Activated CD4-positive, alpha-beta T cell treated with anti-CD3 and anti-CD28 coated beads, Interleukin-2, amount 50 U/mL, for 4 hours (primary cell): ENCODE measurements around the gene ANTKMT.

Experiments
- DNase-seq, 2 experiments: peaks; one replicate each; pipeline ENCODE4 v3.0.0-alpha.2; 2020

Gene ANTKMT

DNA sequence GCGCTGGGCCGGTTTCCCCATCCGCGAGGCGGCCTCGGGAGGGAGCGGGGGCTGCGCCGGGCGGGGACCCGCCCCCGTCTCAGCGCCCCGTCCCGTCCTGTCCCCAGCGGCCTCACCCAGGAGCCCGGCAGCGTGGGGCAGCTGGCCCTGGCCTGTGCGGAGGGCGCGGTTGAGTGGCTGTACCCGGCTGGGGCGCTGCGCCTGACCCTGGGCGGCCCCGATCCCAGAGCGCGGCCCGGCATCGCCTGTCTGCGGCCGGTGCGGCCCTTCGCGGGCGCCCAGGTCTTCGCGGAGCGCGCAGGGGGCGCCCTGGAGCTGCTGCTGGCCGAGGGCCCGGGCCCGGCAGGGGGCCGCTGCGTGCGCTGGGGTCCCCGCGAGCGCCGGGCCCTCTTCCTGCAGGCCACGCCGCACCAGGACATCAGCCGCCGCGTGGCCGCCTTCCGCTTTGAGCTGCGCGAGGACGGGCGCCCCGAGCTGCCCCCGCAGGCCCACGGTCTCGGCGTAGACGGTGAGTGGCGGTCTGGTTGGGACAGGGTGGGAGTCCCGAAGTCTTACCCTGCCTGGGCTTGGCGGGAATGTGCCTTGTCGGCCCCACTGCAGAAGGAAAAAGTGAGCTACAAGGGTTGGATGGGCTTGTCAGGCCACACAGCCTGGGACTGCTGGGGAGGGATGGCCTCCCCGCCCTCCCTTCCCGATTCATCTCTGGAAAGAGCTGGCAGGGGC is 5.3 kb upstream of the ANTKMT start:
- DNase-seq = no peak

DNA sequence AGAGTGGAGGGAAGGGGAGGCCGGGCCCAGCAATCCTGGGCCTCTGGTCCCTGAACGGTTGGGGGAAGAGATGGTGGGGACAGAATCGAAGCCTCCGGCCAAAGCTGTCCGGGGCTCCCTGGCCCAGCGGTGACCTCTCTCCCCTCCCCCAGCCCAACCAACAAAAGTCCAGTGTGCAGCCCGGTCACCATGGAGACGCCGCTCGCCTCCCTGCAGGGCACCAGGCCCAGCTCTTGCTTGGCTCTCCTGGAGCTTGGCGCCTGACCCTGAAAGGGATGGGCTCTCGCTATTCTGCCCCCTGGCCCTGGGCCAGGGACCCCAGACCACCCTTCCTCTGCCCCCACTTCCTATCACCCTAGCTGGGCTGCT is 4.8 kb upstream of the ANTKMT start:
- DNase-seq = no peak

DNA sequence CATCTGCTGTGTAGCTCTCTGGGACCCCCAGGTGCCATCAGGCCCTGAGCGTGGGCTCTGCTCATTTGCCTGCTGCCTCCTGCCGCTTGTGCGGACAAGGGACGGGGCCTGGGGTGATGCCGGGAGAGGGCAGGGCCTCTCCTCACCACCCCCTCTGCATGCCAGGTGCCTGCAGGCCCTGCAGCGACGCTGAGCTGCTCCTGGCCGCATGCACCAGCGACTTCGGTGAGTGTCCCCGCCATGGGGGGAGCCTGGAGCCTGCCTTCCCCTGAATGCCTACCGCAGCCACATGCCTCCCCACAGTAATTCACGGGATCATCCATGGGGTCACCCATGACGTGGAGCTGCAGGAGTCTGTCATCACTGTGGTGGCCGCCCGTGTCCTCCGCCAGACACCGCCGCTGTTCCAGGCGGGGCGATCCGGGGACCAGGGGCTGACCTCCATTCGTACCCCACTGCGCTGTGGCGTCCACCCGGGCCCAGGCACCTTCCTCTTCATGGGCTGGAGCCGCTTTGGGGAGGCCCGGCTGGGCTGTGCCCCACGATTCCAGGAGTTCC is 4.1 kb upstream of the ANTKMT start:
- no peak for DNase-seq

DNA sequence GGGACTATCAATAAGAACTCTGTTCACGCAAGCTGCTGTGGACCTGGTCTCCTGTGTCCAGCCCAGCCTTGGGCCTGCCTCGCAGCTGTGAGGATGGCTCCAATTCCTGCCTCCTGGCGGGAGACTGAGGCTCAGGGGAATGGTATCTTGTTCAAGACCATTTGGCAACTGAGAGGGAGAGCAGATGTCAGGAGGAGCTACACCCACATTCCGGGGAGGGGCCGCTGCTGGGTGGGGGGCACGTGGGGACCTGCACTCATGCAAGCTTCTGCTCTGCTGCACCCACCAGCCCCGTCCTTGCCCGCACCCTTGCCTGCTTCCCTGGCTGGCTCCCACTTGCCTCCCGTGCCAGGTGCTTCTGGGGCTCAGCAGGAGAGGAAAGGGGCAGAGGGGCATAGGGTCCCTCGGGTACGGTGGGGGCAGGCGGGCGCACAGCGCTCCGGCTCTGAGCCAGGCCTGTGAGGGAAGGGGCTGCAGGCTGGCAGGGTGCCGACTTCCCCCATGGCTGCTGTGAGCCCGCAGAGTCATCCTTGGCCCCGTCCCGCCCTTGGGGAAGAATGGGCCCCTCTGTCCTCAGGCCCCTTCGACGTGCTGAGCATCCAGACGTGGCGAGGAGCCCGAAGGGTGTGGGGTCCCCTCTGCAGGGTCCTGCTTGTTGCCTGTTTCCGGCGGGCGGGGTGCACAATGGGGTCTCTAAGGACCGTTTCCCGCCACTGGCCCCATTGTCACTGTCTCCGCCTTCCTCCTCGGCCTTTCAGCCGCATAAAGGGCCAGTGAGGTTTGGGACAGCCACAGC is 3.3 kb upstream of the ANTKMT start:
- DNase-seq = no peak

DNA sequence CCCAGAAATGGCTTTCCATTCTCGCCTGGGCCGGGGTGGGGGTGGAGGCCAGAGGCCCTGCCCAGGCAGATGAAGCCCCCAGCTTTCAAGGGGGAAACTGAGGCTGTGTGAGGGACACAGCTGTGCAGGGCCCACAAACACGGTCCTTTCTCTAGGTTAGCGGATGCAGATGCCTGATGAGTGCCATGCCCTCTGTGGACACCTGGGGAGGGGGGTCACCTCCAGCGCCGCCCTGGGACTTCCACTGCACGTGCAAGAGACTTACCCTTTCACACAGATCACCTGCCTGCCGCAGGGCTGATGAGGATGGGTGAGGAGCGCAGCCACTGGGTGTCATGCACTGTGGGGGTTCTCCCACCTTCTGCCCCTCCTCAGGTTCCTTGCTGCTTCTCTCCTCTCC is 2.6 kb upstream of the ANTKMT start:
- no peak for DNase-seq

DNA sequence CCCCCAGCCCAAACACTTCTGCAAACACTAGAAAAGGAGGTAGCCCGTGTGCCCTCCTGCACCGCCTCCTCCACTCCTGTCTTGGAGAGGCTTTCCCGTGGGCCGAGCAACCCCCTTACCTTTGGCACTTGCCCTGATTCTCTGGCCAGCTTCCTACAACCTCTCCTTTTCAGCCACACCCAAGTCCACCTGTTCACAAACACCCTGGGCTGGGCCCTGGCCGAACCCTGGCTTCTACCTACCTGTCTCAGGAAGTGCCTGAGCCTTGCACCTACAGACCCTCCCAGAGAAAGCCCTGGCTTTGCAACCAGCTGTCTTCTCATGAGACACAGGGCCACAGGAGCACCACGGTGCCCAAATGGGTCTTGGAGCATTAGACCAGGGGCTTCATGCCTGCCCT is 2.0 kb upstream of the ANTKMT start:
- no peak for DNase-seq

DNA sequence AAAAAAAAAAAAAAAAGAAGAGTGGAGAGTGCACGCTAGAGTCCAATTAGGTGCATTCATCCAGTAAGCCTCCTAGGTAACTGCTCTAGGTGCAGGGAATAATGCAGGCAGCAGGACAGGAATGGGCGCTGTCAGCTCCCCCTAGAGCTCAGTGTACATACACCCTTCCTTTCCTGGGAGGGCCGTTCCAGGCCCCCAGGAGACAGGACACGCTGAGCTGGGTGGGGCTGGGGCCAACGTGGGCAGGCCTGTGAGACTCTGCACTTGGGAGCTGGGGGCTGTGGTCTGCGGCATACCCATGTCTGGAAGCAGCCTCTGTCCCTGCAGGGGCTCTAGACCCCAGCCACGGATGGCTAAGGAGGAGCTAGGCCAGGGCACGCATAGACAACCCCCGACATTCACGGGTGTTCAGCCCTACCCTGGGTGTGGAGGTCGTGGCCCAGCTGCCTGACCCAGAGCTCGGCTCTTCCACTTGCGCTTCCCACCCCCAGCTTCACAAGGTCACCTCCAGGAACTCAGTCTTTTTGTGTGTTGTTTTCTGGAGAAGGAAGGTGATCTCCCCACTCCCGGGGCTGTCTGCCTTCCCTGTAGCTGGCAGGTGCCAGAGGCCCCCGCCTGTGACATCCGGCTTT is 1.0 kb upstream of the ANTKMT start:
- no peak for DNase-seq

DNA sequence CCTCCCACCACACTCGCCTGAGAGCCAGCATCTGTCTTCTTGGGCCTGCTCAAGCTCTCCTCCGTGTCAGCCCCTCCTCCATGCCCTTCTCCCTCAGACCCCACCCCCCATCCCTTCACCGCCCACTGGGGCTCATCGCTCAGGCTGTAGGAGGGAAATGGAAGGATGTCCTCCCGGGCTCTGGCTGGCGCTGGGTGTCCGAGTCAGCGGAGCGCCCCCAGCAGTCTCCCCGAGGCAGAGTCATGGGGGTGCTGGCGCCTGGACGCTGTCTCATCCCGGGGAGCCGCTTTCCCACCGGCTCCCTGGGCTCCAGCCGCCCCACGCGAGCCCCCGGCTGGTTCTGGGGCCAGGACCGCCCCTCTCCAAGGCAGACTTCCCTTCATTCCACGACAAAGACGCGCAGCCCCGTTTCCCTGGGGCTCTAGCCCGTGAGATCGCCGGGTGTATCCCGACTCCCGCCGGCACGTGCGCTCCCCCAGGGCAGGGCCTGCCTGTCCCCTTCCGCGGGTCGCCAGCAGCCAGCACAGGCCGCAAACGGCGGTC is 428 bp upstream of the ANTKMT start:
- peak in 1 of 2 experiments; percentile 26 for DNase-seq

DNA sequence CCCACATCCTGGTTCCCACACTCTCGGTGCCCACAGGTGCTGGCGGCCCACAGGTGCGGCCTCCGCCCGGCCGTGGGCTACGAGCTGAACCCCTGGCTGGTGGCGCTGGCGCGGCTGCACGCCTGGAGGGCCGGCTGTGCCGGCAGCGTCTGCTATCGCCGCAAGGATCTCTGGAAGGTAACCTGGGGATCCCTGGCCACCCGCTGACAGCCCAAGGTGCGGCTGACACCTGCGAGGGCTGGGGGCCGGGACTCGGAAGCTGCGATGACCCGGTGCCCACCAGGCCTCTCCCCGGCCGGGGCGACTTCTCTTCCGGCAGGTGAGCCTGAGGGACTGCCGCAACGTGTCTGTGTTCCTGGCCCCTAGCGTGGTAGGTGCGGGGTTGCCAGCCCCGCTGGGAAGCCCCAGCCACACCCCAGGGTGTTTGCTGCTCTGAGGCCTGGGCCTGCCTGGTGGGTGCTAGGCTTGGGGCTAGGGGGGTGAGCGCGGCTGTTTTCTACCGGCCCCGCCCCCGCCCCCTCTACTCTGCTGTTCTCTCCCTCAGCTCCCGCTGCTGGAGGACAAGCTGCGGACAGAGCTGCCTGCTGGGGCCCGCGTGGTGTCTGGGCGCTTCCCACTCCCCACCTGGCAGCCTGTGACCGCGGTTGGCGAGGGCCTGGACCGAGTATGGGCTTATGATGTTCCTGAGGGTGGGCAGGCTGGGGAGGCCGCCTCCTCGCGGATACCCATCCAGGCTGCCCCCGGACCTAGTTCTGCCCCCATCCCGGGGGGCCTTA is 1.0 kb downstream of the ANTKMT start:
- DNase-seq = no peak

DNA sequence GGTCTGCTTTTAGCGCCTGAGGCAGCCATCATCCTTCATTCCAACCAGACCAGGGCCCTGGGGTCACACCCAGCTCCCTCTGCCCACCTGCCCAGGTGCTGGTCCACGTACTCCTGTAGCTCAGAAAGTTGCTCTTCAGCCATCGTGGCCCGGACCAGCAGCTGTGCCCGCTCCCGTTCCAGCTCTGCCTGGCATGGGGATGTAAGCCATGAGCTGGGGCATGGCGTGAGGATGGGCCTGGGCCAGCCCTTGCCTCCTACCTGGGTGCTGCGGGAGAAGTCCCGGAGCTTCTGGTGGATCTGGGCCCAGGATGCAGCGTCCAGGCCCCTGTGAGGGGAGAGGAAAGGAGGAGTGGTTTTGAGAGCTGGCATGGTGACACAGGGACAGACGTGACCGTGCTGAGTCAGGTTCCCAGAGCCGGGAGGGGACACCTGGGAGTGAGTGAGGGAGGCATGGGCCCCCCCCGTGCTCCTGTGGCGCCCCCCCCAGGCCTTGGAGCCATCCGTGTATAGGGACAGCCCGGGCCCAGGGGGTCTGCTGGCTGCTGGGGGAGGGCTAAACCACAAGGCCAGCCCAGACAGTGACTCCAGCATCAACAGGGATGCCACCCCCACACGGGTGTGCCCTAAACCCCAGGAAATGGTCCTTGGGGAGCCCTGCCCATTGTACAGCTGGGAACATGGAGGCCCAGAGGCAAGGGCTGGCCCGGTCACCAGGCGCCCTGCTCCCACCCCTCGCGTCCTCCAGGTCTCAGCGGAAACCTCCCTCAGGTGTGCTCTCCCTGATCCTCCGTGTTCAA is 2.1 kb downstream of the ANTKMT start:
- no peak for DNase-seq

DNA sequence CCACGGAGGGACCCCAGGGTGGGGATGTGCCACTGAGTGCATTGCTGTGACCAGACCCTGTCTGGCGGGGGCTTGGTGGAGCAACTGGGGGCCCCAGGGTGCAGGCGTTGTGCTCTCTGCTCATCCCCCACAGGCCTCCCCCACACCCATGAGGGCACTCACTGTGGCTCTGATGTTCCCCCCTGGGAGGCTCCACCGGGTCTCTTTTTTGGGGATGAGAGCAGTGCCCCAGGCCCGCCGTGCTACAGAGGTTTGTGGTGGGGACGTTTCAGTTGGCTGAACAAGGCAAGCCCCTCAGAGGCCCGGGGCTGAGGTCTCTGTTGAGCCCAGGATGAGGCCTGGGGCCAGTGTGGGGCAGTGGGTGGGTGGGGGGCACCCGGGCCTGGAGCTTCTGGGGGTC is 2.7 kb downstream of the ANTKMT start:
- DNase-seq = no peak

DNA sequence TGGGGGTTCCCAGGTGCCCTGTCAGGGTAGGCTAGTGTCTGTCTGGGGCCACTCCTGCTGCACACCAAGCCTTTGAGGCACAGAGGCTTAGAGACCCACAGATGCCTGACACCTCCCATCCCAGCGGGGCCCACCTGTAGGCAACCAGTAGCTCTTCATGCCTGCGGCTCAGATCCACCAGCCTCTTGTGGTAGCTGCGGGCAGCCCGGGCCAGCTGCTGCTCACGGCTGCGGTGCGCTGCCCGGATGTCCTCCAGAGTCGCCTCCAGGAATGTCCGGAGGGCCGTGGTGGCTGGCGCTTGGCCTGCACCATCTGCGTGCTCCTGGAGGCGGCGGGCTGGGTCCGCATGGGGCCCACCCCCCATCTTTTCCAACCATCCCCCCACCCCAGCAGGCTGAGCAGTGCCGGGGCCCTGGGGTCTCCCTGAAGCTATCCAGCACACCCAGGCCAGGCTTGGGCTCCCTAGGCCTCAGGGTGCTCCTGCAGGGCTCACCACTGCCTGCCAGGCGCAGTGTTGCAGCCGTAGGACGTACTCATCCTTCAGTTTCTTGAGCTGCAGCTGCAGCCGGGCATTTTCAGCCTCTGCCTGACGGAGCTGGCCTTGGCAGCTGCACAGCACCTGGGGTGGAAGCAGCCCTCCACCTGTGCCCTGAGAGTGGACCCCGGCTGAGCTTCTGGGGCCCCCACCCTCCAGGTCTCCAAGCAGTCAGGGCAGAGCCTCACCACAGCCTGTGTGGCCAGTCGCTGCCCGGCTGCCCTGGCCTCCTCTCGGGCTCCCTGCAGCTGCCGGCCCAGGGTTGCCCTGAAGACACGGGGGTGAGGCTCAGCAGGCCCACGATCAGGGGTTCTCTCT is 3.5 kb downstream of the ANTKMT start:
- DNase-seq = no peak

DNA sequence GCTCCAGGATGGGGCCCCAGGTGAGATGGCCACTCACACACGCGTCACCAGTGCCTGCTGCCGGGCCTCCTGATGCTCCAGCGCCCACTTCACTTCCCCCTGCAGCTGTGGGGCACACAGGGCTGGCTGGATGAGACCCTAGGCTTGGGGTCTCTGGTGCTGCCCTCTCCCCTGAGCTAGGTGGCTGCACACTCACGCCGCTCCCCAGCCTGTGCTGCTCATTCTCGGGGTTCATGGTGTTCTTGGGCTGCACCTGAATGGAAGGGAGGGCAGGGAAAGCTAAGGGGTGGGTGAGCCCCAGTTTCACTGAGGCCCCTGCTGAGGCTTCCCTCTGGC is 4.1 kb downstream of the ANTKMT start:
- DNase-seq = no peak

DNA sequence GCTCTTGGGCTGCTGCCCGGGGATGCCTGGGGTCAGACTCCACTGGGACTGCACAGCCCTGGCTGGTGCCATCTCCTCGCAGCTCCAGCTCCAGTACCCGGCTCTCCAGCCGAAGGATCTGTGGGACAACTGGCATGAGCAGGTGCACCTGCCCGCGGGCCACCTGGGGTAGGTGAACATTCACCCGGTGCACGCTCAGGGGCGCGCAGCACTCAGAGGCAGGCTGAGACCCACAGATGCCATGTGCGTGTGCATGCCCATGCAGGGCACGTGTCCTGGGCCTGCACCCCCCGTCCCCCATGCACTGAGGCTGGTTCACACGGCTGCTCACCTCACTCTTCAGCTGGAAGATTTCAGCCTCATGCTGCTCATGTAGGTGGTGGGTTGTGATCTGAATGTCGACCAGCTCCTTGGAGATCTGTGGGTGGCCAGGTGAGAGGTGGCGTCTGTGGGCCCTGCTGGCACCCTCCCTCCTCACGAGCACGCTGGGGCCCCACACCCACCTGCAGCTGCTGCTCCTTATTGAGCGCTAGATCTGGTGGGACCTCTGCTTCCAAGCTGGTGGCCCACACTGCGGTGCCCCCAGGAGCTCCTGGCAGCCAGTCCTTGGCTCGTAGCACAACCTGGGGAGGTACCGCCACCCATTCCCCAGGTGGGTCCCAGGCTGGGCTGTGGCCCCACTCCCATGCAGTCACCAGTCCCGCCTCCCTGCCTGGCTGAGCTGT is 4.7 kb downstream of the ANTKMT start:
- no peak for DNase-seq

DNA sequence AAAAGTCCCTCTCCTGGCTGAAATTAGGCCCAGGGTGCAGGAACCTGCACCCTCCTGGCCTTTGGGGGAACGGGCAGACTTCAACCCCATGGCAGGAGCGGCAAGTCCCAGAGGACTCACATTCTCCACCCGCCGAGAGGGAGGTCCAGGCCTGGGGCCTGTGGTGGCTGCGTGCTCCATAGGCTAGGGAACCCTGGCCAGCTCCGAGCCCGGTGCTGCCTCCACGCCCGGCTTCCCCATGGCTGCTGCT is 5.2 kb downstream of the ANTKMT start:
- no peak for DNase-seq

DNA sequence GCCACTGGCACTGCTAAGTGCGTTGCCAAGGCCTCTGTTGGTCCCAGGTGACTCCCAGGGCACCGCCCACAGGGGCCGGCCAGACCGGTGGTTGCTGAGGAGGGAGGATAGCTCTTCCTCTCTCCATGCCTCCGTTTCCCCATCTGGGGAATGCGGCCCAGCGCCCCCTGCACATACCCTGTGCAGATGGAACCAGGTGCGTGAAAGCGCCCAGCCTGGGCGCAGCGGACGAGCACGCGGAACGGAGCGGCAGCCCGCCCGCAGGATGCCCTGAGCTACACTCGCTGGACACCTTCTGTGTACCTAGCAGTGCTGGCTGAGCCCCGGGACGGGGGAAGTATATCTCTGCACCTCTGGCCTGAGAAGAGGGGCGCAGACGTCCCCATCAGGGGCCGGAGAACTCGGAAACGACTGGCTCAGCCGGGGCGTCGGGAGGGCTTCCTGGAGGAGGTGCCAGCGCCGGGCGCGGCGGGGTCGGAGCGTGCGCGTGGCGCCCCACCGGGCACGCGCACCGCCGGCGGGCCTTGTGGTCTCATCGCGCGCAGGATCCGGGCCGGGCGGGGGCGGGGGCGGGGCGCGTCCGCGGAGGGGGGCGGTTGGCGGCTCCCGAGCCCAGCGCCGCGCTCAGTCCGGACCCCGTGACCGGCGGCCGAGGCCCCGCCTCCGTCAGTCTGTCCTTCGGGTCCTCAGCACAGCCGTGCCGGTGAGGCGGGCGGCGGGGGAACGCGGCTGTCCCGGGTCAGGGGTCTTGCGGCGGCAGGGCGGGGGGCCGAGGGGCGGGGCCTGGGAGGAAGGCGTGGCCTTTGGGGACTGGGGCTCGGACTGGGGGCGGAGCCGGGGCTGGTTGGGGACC is 5.7 kb downstream of the ANTKMT start, which contains the start of the genes CCDC78 and HAGHL:
CCDC78 (minus strand) TSS at position 6 of the 853 bp plus-strand sequence. CDS start 76 bp downstream, outside the sequence.
HAGHL (plus strand) TSS at position 669 of the 853 bp plus-strand sequence. CDS start 404 bp downstream, outside the sequence.
- DNase-seq = peak; percentile 39

DNA sequence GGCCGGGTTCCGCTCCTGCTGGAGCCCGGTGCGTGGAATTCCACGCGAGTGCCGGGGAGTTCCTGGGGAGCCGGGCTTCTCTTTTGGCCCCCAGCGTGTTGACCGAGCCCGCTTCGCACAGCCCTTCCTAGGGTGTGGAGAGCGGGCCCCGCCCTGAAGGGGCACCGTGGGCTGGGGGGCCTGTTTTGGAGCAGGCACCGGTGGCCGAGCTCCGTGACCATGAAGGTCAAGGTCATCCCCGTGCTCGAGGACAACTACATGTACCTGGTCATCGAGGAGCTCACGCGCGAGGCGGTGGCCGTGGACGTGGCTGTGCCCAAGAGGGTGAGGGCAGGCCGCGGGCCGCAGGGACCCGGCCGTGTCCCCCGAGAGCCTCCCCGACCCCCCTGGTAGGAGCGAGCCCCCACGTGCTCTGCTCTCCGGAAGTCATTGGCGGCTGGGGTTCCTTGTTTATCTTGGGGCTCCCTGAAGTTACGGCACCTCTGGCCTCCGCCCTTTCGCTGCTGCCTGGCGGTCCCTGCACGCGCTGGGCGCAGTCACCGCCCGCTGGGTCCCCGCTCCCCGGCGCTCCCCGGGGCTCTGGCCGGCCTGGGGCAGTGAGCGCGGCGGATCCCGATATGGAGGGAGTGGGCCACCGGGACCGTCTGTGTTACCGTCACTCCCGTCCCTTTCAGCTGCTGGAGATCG is 6.5 kb downstream of the ANTKMT start:
- DNase-seq = no peak

DNA sequence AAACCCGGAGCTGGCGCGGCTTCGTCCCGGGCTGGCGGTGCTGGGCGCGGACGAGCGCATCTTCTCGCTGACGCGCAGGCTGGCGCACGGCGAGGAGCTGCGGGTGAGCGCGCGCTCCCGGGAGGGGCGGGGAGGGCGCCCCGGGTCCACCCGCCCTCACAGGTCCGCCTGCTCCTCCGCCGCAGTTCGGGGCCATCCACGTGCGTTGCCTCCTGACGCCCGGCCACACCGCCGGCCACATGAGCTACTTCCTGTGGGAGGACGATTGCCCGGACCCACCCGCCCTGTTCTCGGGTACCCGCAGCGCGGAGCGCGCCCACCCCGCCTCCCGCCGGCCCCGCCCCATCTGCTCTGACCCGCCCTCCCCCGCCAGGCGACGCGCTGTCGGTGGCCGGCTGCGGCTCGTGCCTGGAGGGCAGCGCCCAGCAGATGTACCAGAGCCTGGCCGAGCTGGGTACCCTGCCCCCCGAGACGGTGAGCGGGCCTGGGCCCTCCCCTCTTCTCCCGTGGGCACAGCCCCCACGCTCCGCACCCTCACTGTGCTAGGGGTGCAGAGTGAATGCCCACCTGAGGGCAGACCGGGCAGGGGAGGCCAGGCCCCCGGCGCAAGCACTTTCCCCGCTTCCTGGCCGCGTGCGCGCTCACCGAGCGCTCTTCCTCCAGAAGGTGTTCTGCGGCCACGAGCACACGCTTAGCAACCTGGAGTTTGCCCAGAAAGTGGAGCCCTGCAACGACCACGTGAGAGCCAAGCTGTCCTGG is 7.4 kb downstream of the ANTKMT start:
- peak; percentile 34 to 35 for DNase-seq
